Mesothelial cell of epicardium (in vitro differentiated cells): ENCODE measurements around the gene DYSF. TPM values are rescaled to one million over a fixed set of nuclear protein-coding genes. Genes with fewer than 3 reads are reported as not detected.
A peak's percentile ranks its signal among the peaks of the same experiment; 100 is the strongest.

Source experiments
- DNase-seq, 2 experiments: peaks; one replicate each; pipeline ENCODE4 v3.0.0; 2021; ENCODE audit warnings: low spot score in 2 of 2; ENCODE audit not compliant: unreplicated experiment in 2 of 2
- H3K27ac Mint-ChIP-seq: 2 replicates; pipeline ENCODE4 v1.8.0; 2021; ENCODE audit warnings: mixed read lengths
- H3K27me3 Mint-ChIP-seq: 2 replicates; pipeline ENCODE4 v1.8.0; 2021; ENCODE audit warnings: low read depth, mixed read lengths
- H3K36me3 Mint-ChIP-seq: 2 replicates; pipeline ENCODE4 v1.8.0; 2021; ENCODE audit warnings: mixed read lengths
- H3K4me1 Mint-ChIP-seq: 2 replicates; pipeline ENCODE4 v1.8.0; 2021; ENCODE audit warnings: mixed read lengths
- H3K4me3 Mint-ChIP-seq: 2 replicates; pipeline ENCODE4 v1.8.0; 2021; ENCODE audit warnings: mild to moderate bottlenecking, moderate library complexity, mixed read lengths
- H3K9me3 Mint-ChIP-seq: 2 replicates; pipeline ENCODE4 v1.8.0; 2021; ENCODE audit warnings: mixed read lengths
- total RNA-seq: library from RNA; stranded (reverse); gene quantifications from 3 replicates; pipeline ENCODE4 v1.2.1, GENCODE V29; 2021
- TF ChIP-seq, protein P1 (sequence below): fragments of 200-600 bp; sonication (generic); IDR thresholded peaks from one replicate; pipeline ENCODE4 v1.5.0; 2021; ENCODE audit warnings: antibody characterized with exemption; ENCODE audit not compliant: unreplicated experiment

Gene DYSF
- total RNA-seq, 1 donor from 2014 or later, result 0.96 TPM

DNA sequence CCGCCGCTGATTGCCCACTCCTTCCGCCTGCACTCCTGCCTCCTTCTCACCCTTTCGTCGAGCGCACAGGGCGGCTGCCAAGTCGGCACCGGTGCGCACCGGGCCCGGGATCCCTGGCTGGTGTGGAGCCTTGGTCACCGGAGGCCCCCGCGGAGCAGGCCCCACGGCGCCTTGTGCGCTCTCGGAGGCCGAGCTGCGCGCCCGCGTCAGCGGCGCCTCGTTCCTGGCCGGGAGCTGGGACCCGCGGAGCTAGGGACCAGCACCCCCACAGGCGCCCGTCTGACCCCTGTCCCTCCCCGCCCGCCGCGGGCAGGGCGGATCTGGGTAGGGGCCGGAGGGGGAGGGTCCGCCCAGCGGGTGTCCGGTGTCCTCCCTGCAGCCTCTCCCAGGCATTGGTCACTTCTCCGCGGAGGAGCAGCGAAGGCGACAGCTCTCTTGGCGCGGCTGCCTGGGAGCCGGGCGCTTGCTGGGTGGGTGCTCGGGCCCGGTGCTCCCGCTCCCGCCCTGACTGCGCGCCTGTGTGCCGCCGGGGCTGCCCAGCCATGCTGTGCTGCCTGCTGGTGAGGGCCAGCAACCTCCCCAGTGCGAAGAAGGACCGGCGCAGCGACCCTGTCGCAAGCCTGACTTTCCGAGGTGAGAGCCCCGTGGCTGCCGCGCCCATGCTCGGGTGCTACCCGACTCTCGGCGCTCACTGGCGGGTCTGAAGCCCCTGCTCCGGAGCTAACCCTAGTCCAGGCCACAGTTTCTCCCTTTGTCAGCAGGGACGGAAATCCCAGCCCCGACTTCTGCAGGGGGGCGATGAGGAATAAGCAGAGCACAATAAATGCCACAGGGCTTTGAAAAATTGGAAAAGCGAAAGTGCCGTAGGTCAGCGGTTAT is 13.2 kb downstream of the DYSF start:
- TF ChIP-seq, protein P1, sequence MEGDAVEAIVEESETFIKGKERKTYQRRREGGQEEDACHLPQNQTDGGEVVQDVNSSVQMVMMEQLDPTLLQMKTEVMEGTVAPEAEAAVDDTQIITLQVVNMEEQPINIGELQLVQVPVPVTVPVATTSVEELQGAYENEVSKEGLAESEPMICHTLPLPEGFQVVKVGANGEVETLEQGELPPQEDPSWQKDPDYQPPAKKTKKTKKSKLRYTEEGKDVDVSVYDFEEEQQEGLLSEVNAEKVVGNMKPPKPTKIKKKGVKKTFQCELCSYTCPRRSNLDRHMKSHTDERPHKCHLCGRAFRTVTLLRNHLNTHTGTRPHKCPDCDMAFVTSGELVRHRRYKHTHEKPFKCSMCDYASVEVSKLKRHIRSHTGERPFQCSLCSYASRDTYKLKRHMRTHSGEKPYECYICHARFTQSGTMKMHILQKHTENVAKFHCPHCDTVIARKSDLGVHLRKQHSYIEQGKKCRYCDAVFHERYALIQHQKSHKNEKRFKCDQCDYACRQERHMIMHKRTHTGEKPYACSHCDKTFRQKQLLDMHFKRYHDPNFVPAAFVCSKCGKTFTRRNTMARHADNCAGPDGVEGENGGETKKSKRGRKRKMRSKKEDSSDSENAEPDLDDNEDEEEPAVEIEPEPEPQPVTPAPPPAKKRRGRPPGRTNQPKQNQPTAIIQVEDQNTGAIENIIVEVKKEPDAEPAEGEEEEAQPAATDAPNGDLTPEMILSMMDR, result no peak
- Mint-ChIP-seq H3K4me1 (no peaks in the 10 kb centered on the region), H3K4me3 (peak overlapping the region; percentile 67), H3K36me3 (no peaks in the 10 kb centered on the region), H3K27ac (no peak overlapping the region), H3K27me3 (peaks cover 45% of the 10 kb centered on the region), H3K9me3 (no peaks in the 10 kb centered on the region)
- peak in 1 of 2 experiments; percentile 58 for DNase-seq

DNA sequence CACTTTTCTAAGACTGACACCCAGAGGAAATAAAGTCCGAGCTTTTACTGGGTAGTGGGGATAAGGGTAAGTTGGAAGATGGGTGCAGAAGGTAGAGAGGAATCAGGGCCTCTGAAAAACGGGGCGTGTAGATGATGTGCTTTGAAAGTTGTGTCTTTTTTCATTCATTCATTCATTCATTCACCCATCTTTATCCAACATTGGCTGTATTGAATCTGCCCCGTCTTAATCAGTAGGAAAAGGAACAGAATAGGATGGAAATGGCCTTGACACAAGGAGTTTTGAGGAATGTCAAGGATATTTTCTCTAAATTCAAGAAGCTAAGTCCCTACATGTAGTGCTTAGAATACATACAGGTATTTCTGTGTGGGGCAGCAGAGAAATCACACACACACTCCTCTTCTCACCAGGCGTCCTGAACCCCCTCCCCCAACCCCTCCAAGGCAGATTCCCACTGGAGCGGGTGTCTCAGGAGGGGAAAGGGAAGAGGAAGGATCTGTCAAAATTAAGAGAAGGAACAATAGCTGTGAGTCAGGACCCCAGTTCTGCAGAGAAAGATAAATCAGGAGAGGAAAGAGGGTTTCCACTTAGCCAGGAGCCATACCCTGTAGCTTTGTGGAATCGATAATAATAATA is 13.9 kb downstream of the DYSF start:
- Mint-ChIP-seq H3K27me3 (peaks cover 44% of the 10 kb centered on the region), H3K9me3 (no peaks in the 10 kb centered on the region), H3K36me3 (no peaks in the 10 kb centered on the region), H3K27ac (no peak overlapping the region), H3K4me1 (no peaks in the 10 kb centered on the region), H3K4me3 (peak overlapping the region; percentile 67)
- TF ChIP-seq, protein P1, result no peak
- DNase-seq, result no peak

DNA sequence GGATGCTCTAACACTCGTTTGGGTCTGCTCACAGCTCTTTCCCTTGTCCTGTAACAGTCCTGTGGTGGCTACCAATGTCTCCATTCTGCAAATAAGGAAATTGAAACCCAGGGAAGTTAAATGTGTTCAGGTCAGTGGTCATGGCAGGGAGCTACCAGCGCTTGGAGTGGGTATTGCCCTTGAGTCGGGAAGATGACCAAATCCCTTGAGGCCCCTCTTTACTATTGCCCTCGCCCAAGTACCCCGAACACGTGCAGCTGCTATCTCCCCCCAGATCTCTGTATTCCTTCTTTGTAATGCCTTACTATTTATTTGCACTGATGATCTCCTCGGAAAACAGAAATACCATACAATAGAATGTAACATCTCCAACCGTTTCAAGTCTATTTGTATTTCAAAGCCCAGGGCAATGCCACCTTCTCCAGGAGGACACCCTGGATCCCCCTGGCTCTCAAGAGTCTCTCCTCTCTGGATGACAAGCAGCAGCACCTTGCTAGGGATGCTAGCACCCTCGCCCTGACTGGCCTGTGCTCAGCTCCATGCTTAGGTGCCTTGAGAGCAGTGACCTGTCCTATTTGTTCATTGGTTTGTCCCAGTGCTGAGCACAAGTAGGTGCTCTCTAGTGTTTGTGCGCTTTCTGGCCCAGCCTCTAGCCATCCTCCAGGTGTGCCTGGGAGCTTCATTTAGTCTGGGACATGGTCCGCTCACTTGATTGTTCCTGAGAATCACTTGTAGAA is 15.1 kb downstream of the DYSF start:
- Mint-ChIP-seq H3K9me3 (no peaks in the 10 kb centered on the region), H3K27me3 (peaks cover 38% of the 10 kb centered on the region), H3K36me3 (no peaks in the 10 kb centered on the region), H3K27ac (no peak overlapping the region), H3K4me1 (no peaks in the 10 kb centered on the region), H3K4me3 (no peak overlapping the region)
- TF ChIP-seq, protein P1, result no peak
- no peak for DNase-seq

DNA sequence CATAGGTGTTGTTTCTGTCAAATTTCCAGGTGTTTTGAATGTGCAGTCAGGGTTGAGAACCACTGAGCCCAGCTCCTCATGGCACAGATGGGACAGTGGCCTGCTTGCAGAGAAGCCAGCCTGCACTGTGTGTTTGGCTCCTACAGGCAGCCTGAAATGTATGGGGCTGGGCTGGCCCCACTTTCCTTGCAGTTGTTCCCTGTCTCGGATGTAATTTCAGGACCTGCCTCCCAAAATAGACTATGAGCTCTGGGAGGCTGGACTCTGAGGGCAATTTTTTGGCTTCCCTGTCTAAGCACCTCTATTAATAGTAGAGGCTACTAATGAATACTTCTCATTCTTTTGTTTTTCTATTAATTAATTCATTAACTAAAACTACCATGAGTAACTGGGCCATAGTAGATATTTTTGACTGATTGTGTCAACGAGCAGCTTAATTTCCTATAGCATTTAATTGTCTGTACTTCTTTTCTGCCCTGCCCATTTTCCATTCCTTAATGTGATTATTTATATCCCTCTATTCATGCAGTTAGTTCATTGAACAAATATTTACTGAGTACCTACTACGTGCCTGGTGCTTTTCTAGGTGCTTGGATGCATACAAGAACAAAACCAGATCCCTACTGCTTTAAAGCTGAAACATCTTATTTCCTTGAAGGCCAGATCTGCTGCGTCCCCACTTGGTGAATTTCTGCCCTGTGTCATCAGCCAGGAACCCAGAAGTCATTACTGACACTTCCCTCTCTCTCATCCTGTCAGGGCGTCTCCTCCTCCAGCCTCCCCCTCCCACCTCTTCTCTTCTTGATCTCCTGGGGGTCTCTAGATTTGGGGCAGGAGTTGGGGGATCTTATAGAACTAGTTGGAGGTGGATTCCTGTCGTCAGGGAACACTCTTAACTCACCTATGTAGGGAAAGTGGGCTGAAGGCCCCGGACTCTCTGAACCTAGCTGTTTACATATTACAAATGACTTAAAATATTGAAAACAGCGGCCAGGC is 16.3 kb downstream of the DYSF start:
- Mint-ChIP-seq H3K27ac (no peak overlapping the region), H3K9me3 (no peaks in the 10 kb centered on the region), H3K27me3 (peaks cover 38% of the 10 kb centered on the region), H3K4me3 (no peak overlapping the region), H3K4me1 (no peaks in the 10 kb centered on the region), H3K36me3 (no peaks in the 10 kb centered on the region)
- DNase-seq, result no peak
- TF ChIP-seq, protein P1, result no peak

DNA sequence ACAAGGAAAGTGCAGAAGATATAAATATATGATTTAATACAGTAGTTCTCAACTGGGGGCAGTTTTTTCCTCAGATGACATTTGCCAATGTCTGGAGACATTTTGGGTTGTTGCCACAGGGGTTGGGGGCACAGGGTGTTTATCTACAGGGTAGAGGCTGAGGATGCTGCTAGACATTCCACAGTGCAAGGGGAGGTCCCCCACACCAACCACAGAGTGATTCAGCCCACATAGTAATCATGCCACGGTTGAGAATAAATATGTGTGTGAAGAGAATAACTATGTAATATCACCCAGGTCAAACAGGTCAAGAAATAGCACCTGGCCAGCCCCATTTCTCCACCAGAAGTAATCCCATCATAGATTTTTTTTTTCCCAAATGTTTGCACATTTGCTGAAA is 17.9 kb downstream of the DYSF start:
- TF ChIP-seq, protein P1, result no peak
- Mint-ChIP-seq H3K4me3 (no peak overlapping the region), H3K36me3 (no peaks in the 10 kb centered on the region), H3K9me3 (no peaks in the 10 kb centered on the region), H3K4me1 (no peaks in the 10 kb centered on the region), H3K27ac (no peak overlapping the region), H3K27me3 (peaks cover 38% of the 10 kb centered on the region)
- no peak for DNase-seq
